Dendritic cell treated with granulocyte-macrophage colony-stimulating factor and Interleukin-4, amounts not matched to agents 40 ng/mL and 50 ng/mL, for 4 days (primary cell): ENCODE data around the gene SLC22A1.

Experiments
- H3K27ac Mint-ChIP-seq: one replicate; pipeline ENCODE4 v1.8.0; 2022; ENCODE audit warnings: mild to moderate bottlenecking, mixed read lengths
- H3K27me3 Mint-ChIP-seq: one replicate; pipeline ENCODE4 v1.8.0; 2022; ENCODE audit warnings: mild to moderate bottlenecking, mixed read lengths
- H3K36me3 Mint-ChIP-seq: one replicate; pipeline ENCODE4 v1.8.0; 2022; ENCODE audit warnings: low read depth, mixed read lengths
- H3K4me1 Mint-ChIP-seq: one replicate; pipeline ENCODE4 v1.8.0; 2022; ENCODE audit warnings: low read depth, mixed read lengths
- H3K4me3 Mint-ChIP-seq: one replicate; pipeline ENCODE4 v1.8.0; 2022; ENCODE audit warnings: mild to moderate bottlenecking, moderate library complexity, mixed read lengths
- H3K9me3 Mint-ChIP-seq: one replicate; pipeline ENCODE4 v1.8.0; 2022; ENCODE audit warnings: mixed read lengths
- intact Hi-C: fragments of 100-400 bp; cut with micrococcal nuclease; formaldehyde crosslinking; loops from one replicate; pipeline ENCODE4 v1.15.0; 2022

The SLC22A1 gene

GRCh38 chr6:160203522-160203921 is 81.9 kb downstream of the SLC22A1 start:
- no peak overlapping the region for H3K4me3 Mint-ChIP-seq
- H3K36me3 Mint-ChIP-seq: no peaks in the 10 kb centered on the region
- H3K27ac Mint-ChIP-seq: no peak overlapping the region
- intact Hi-C loops: no loop called here
- no peaks in the 10 kb centered on the region for H3K4me1 Mint-ChIP-seq
- no peaks in the 10 kb centered on the region for H3K27me3 Mint-ChIP-seq
- H3K9me3 Mint-ChIP-seq: peaks cover 22% of the 10 kb centered on the region

GRCh38 chr6:160203953-160204352 is 82.3 kb downstream of the SLC22A1 start:
- intact Hi-C loops: no loop called here
- peaks cover 22% of the 10 kb centered on the region for H3K9me3 Mint-ChIP-seq
- H3K4me3 Mint-ChIP-seq: no peak overlapping the region
- no peaks in the 10 kb centered on the region for H3K36me3 Mint-ChIP-seq
- no peaks in the 10 kb centered on the region for H3K27me3 Mint-ChIP-seq
- H3K4me1 Mint-ChIP-seq: no peaks in the 10 kb centered on the region
- H3K27ac Mint-ChIP-seq: no peak overlapping the region

GRCh38 chr6:160204710-160205109 is 83.1 kb downstream of the SLC22A1 start:
- Mint-ChIP-seq H3K27ac (no peak overlapping the region), H3K36me3 (no peaks in the 10 kb centered on the region), H3K4me1 (no peaks in the 10 kb centered on the region), H3K4me3 (no peak overlapping the region), H3K27me3 (no peaks in the 10 kb centered on the region), H3K9me3 (peaks cover 22% of the 10 kb centered on the region)
- intact Hi-C loops: no loop called here

- Mint-ChIP-seq H3K27ac (no peak overlapping the region), H3K9me3 (peaks cover 31% of the 10 kb centered on the region), H3K36me3 (no peaks in the 10 kb centered on the region), H3K27me3 (no peaks in the 10 kb centered on the region), H3K4me3 (no peak overlapping the region), H3K4me1 (no peaks in the 10 kb centered on the region)
- intact Hi-C loops: no loop called here
These were observed 86.0 kb downstream of the SLC22A1 start for GRCh38 chr6:160207618-160208017.
